Measurements from ENCODE around the gene SLCO3A1.

GRCh38 chr15:91973481-91973880 lies 120.0 kb downstream of the SLCO3A1 start:
- no peak for TF ChIP-seq CTCF (IDR thresholded peaks at IDR 0.05 in 8 of 11, conservative IDR thresholded peaks at IDR 0.05 in 3 of 11)
- no peak for TF ChIP-seq POLR2AphosphoS5 (IDR thresholded peaks at IDR 0.05)
